Measurements from ENCODE around the gene ZSCAN5B. TPM values are rescaled to one million over a fixed set of nuclear protein-coding genes. Genes with fewer than 3 reads are reported as not detected.
"Not testable (repeated sequence)": the region's sequence is repeated elsewhere in the genome, so short reads cannot be mapped to it uniquely, and the experiment has no call there.

ZSCAN5B gene
- total and polyA plus RNA-seq, 4 experiments from 2014 or later = not detected

DNA sequence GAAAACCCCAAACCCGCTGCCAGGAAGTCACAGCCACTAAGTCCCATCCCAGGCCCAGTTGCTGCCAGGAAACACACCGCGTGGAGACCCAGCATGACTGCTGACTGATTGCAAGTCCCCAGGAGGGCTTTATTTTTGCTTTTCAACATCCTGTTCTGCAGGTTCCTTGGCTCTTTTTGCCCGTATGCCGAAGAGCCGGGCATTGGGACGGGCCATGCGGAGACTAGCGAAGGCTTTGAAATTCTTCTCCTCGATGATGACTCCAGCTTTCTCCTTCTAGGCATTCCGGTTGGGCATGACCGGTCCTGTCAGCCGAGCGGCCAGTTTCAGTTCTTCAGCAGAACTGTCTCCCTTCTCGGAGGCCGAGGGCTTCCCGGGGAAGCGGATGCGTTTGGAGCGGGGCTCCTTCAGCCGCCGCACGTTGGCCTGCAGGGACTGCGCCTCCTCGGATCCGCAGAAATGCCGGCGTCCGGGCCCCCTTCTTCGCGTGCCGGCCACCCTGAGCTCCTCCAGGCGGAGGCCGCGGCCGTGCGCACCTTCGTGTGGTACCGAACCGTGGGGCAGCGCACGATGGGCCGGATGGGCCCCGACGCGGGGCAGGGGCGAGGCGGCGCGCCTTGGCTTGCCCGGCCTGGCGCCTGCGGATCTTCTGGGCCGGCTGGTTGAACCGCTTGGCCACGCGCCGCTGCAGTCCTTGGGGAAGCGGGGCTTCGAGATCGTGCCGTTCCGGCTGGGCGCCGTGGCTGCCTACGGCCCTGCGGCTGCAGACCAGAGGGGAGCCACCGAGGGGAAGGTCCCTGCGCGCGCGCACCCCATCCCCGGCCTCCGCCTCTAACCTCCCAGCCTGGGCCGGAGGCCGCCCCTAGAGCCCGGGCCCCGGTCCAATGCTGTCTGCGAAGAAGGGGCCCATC lies 19.7 kb upstream of the ZSCAN5B start:
- Histone ChIP-seq H3K27me3 (ENCODE audit: insufficient read depth, low read length) (no peaks in the 10 kb centered on the region), H3K4me1 (ENCODE audit: insufficient read depth, low read length) (no peaks in the 10 kb centered on the region), H3K36me3 (ENCODE audit: insufficient read depth, low read length) (no peaks in the 10 kb centered on the region), H3K27ac (ENCODE audit: low read depth, low read length) (no peak overlapping the region), H3K9me3 (ENCODE audit: control insufficient read depth in 1 of 2, low read length in 2 of 2) (no peaks in the 10 kb centered on the region), H3K4me3 (ENCODE audit: low read length in 2 of 2) (no peak overlapping the region)
- no peak for DNase-seq
- intact Hi-C loops (cut with micrococcal nuclease) = no loop called here
- peaks cover 0 to 9% (median 0%) of the 10 kb centered on the region in 4 donors for H3K4me1 Mint-ChIP-seq
- peaks cover 0 to 2% (median 0%) of the 10 kb centered on the region in 8 donors for H3K9me3 Mint-ChIP-seq
- ChIA-PET POLR2A (ENCODE audit: partially characterized antibody) (no interaction called here), CTCF (ENCODE audit: partially characterized antibody) (no interaction called here)
- peaks cover 15% of the 10 kb centered on the region in 2 donors for H3K27me3 Mint-ChIP-seq
- peaks cover 12 to 16% of the 10 kb centered on the region in 2 donors for H3K36me3 Mint-ChIP-seq
- H3K4me3 Mint-ChIP-seq = peak overlapping the region in 2 of 8 donors; percentile 3 to 28
- H3K27ac Mint-ChIP-seq = no peak overlapping the region

DNA sequence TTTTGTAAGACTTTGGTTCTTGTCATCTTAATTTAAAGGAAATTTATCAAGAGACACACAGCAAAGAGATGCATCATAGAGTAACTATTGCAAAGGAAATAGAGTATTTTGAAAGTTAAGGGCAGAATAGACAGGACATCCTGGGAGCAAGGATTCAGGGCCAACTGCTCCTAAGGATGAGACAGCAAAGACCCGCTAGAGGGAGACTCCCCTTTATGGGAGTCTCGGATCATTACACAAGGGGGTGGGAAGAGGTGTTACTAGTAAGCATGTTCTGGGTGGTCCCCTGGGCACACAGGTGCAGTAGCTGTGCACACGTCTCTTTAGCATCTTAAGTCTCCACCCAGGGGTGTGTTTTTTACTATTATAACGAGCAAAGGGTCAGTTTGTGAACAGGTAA lies 14.1 kb upstream of the ZSCAN5B start:
- H3K27me3 Mint-ChIP-seq = peaks cover 10 to 21% of the 10 kb centered on the region in 2 donors
- H3K27ac Mint-ChIP-seq = no peak overlapping the region
- H3K27ac ChIP-seq (ENCODE audit: low read depth, low read length) = no peak overlapping the region
- CTCF ChIA-PET (ENCODE audit: partially characterized antibody) = no interaction called here
- no peak overlapping the region for H3K4me3 Mint-ChIP-seq
- H3K36me3 ChIP-seq (ENCODE audit: insufficient read depth, low read length) = no peaks in the 10 kb centered on the region
- DNase-seq = no peak
- H3K4me1 Mint-ChIP-seq = peaks cover 0 to under 1% (median 0%) of the 10 kb centered on the region in 4 donors
- H3K4me3 ChIP-seq (ENCODE audit: low read length in 2 of 2) = no peak overlapping the region
- no peaks in the 10 kb centered on the region for H3K27me3 ChIP-seq (ENCODE audit: insufficient read depth, low read length)
- POLR2A ChIA-PET (ENCODE audit: partially characterized antibody) = no interaction called here
- H3K9me3 Mint-ChIP-seq = peaks cover 0 to 2% (median 0%) of the 10 kb centered on the region in 8 donors
- H3K36me3 Mint-ChIP-seq = no peaks in the 10 kb centered on the region
- no peaks in the 10 kb centered on the region for H3K9me3 ChIP-seq (ENCODE audit: control insufficient read depth in 1 of 2, low read length in 2 of 2)
- no peaks in the 10 kb centered on the region for H3K4me1 ChIP-seq (ENCODE audit: insufficient read depth, low read length)
- intact Hi-C loops (cut with micrococcal nuclease) = no loop called here

DNA sequence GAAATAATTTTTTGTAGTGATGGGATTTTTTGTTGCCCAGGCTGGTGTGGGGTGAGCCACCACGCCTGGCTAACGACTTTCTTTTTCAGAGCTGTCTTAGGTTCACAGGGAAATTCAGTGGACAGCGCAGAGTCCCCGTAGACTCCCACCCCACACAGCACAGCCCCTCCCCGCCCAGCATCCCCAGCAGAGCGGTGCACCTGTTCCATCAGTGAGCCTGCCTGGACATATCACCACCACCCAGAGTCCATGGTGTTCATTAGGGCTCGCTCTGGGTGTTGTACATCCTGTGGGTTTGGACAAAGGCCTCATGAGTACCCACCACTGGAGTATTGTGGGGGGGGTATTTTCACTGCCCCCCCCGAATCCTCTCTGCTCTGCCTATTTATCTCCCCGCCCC lies 12.5 kb upstream of the ZSCAN5B start:
- H3K4me1 ChIP-seq (ENCODE audit: insufficient read depth, low read length); H3K27me3 ChIP-seq (ENCODE audit: insufficient read depth, low read length); CTCF ChIA-PET (ENCODE audit: partially characterized antibody); H3K9me3 ChIP-seq (ENCODE audit: control insufficient read depth in 1 of 2, low read length in 2 of 2); POLR2A ChIA-PET (ENCODE audit: partially characterized antibody); H3K36me3 Mint-ChIP-seq; H3K27ac Mint-ChIP-seq; H3K9me3 Mint-ChIP-seq; H3K4me3 Mint-ChIP-seq; H3K36me3 ChIP-seq (ENCODE audit: insufficient read depth, low read length); H3K4me3 ChIP-seq (ENCODE audit: low read length in 2 of 2); H3K27ac ChIP-seq (ENCODE audit: low read depth, low read length); H3K4me1 Mint-ChIP-seq; intact Hi-C loops (cut with micrococcal nuclease); DNase-seq: not testable (repeated sequence)
- H3K27me3 Mint-ChIP-seq = peaks cover 7 to 17% of the 10 kb centered on the region in 2 donors

DNA sequence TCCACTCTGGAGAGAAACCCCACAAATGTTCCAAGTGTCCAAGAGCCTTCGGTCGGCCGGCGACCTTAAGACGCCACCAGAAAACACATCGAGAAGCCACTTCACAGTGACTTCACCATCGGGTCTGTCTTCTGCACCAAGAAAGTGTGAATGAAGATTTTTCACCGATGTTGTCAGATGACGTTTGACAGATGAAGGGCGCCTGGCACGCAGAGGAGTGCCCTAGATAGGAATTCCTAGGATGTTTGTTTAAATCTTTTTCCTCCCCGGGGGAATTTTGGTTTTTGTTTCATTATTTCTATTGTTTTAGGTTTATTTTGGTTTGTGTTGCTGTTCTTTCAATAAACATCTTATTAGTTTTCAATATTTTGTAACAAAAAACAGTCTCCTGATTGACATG lies 11.5 kb upstream of the ZSCAN5B start:
- intact Hi-C loops (cut with micrococcal nuclease) = no loop called here
- no peaks in the 10 kb centered on the region for H3K36me3 ChIP-seq (ENCODE audit: insufficient read depth, low read length)
- DNase-seq = no peak
- no peaks in the 10 kb centered on the region for H3K9me3 ChIP-seq (ENCODE audit: control insufficient read depth in 1 of 2, low read length in 2 of 2)
- Mint-ChIP-seq H3K4me3 (no peak overlapping the region), H3K27ac (no peak overlapping the region), H3K36me3 (no peaks in the 10 kb centered on the region), H3K27me3 (peaks cover 6 to 13% of the 10 kb centered on the region in 2 donors), H3K9me3 (peaks cover 0 to 2% (median 0%) of the 10 kb centered on the region in 8 donors), H3K4me1 (no peaks in the 10 kb centered on the region)
- no peaks in the 10 kb centered on the region for H3K27me3 ChIP-seq (ENCODE audit: insufficient read depth, low read length)
- CTCF ChIA-PET (ENCODE audit: partially characterized antibody) = no interaction called here
- no peaks in the 10 kb centered on the region for H3K4me1 ChIP-seq (ENCODE audit: insufficient read depth, low read length)
- POLR2A ChIA-PET (ENCODE audit: partially characterized antibody) = no interaction called here
- no peak overlapping the region for H3K4me3 ChIP-seq (ENCODE audit: low read length in 2 of 2)
- no peak overlapping the region for H3K27ac ChIP-seq (ENCODE audit: low read depth, low read length)

DNA sequence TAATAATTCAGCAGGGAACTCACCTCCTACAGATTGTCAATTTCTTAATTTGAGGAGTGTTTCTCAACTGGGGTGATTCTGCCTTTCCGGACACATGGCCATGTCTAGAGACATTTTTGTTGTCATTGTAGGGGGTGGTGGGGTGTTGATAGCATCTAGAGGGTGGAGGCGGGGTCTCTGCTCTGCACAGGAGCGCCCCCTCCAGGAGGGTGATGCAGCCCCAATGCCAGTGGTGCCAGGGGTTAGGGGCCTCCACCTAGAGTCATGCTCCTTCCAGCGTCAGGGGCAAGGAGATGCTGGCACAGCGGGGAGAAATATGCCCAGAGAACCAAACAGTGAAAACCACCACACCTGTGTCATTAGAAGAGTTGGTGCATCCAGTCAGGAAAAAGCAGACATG lies 10.0 kb upstream of the ZSCAN5B start:
- H3K27me3 ChIP-seq (ENCODE audit: insufficient read depth, low read length); H3K27ac ChIP-seq (ENCODE audit: low read depth, low read length); H3K36me3 Mint-ChIP-seq; H3K4me3 ChIP-seq (ENCODE audit: low read length in 2 of 2); CTCF ChIA-PET (ENCODE audit: partially characterized antibody); intact Hi-C loops (cut with micrococcal nuclease); DNase-seq; H3K36me3 ChIP-seq (ENCODE audit: insufficient read depth, low read length); POLR2A ChIA-PET (ENCODE audit: partially characterized antibody); H3K4me3 Mint-ChIP-seq; H3K9me3 ChIP-seq (ENCODE audit: control insufficient read depth in 1 of 2, low read length in 2 of 2); H3K4me1 Mint-ChIP-seq; H3K27ac Mint-ChIP-seq; H3K9me3 Mint-ChIP-seq; H3K4me1 ChIP-seq (ENCODE audit: insufficient read depth, low read length): not testable (repeated sequence)
- H3K27me3 Mint-ChIP-seq = peaks cover 7 to 12% of the 10 kb centered on the region in 2 donors

DNA sequence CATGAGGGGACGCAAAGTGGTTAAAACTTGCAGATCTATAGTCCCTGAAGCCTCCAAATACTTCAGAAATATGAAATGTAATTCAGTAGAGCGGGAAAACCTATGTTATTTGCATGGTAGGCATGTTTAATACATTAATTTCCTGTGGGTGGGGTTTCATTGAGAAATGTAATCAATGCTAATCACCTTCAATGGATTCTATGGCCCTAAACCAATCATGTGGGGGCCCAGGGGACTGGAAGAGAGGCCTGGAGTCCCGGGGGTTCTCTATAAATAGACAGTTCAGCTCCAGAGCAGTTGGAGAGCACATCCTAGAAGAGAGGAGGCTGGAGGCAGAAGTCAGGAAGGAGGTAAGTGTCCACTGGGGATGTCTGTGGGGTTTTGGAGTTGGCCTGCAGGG lies 4.4 kb upstream of the ZSCAN5B start, which contains the start of gene ZSCAN5C:
Gene ZSCAN5C (plus strand): TSS at position 301 of the 400 bp plus-strand sequence. CDS start 3,641 bp downstream, outside the sequence.
- no peak within 1 kb of the TSS for H3K4me3 ChIP-seq (ENCODE audit: low read length in 2 of 2)
- no peaks in the 10 kb centered on the region for H3K4me1 Mint-ChIP-seq
- POLR2A ChIA-PET (ENCODE audit: partially characterized antibody) = no interaction called here
- H3K27me3 ChIP-seq (ENCODE audit: insufficient read depth, low read length) = no peaks in the 10 kb centered on the region
- H3K27ac ChIP-seq (ENCODE audit: low read depth, low read length) = no peak within 1 kb of the TSS
- H3K9me3 Mint-ChIP-seq = no peaks in the 10 kb centered on the region
- H3K4me1 ChIP-seq (ENCODE audit: insufficient read depth, low read length) = no peaks in the 10 kb centered on the region
- CTCF ChIA-PET (ENCODE audit: partially characterized antibody) = no interaction called here
- no peaks in the 10 kb centered on the region for H3K9me3 ChIP-seq (ENCODE audit: control insufficient read depth in 1 of 2, low read length in 2 of 2)
- no peak within 1 kb of the TSS for H3K4me3 Mint-ChIP-seq
- intact Hi-C loops (cut with micrococcal nuclease) = no loop called here
- H3K36me3 Mint-ChIP-seq = no peaks in the 10 kb centered on the region
- H3K36me3 ChIP-seq (ENCODE audit: insufficient read depth, low read length) = no peaks in the 10 kb centered on the region
- no peak for DNase-seq
- H3K27ac Mint-ChIP-seq = no peak within 1 kb of the TSS
- H3K27me3 Mint-ChIP-seq = peaks cover 4 to 12% of the 10 kb centered on the region in 2 donors

DNA sequence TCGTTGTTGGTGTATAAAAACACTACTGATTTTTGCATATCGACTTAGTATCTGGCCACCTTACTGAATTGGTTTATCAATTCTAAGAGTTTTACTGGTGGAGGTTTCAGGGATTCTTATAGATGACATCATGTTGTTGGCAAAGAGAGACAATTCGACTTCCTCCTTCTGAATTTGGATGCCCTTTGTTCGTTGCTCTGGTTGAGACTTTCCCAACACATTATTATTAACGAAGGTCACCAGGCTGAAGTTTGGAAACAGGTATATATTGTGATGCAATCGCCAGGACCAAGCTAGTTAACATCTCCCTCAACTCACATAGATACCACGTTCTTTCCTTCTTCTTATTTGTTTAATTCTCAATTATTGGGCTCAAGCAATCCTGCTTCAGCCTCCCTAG lies 2.1 kb upstream of the ZSCAN5B start:
- ChIA-PET CTCF (ENCODE audit: partially characterized antibody) (no interaction called here), POLR2A (ENCODE audit: partially characterized antibody) (no interaction called here)
- H3K36me3 Mint-ChIP-seq = no peaks in the 10 kb centered on the region
- H3K9me3 Mint-ChIP-seq = no peaks in the 10 kb centered on the region
- intact Hi-C loops (cut with micrococcal nuclease) = no loop called here
- Histone ChIP-seq H3K27ac (ENCODE audit: low read depth, low read length) (no peak overlapping the region), H3K4me1 (ENCODE audit: insufficient read depth, low read length) (no peaks in the 10 kb centered on the region), H3K4me3 (ENCODE audit: low read length in 2 of 2) (no peak overlapping the region), H3K27me3 (ENCODE audit: insufficient read depth, low read length) (no peaks in the 10 kb centered on the region), H3K36me3 (ENCODE audit: insufficient read depth, low read length) (no peaks in the 10 kb centered on the region), H3K9me3 (ENCODE audit: control insufficient read depth in 1 of 2, low read length in 2 of 2) (no peaks in the 10 kb centered on the region)
- DNase-seq = no peak
- no peak overlapping the region for H3K27ac Mint-ChIP-seq
- no peaks in the 10 kb centered on the region for H3K4me1 Mint-ChIP-seq
- peaks cover 4 to 8% of the 10 kb centered on the region in 2 donors for H3K27me3 Mint-ChIP-seq
- H3K4me3 Mint-ChIP-seq = no peak overlapping the region
